ENCODE data around the gene CD300A.

CD300A gene

GRCh38 chr17:74455821-74456220 is 10.6 kb upstream of the CD300A start:
- DNase-seq = no peak

GRCh38 chr17:74457146-74457819 is 9.2 kb upstream of the CD300A start:
- DNase-seq = peak; percentile 45

GRCh38 chr17:74457820-74458166 is 8.6 kb upstream of the CD300A start:
- DNase-seq = no peak

GRCh38 chr17:74458835-74459234 is 7.6 kb upstream of the CD300A start:
- no peak for DNase-seq

GRCh38 chr17:74459622-74460021 is 6.8 kb upstream of the CD300A start:
- DNase-seq = no peak

- no peak for DNase-seq
Measured at GRCh38 chr17:74460241-74460640, 6.2 kb upstream of the CD300A start.

- no peak for DNase-seq
Measured at GRCh38 chr17:74460996-74461395, 5.4 kb upstream of the CD300A start.

- DNase-seq = no peak
Measured at GRCh38 chr17:74461611-74462010, 4.8 kb upstream of the CD300A start.

GRCh38 chr17:74464730-74465377 is 1.6 kb upstream of the CD300A start:
- no peak for DNase-seq

- no peak for DNase-seq
Measured at GRCh38 chr17:74465378-74466110, 890 bp upstream of the CD300A start.

GRCh38 chr17:74466828-74467184 is 372 bp downstream of the CD300A start:
- DNase-seq = no peak

- no peak for DNase-seq
Measured at GRCh38 chr17:74467221-74467951, 952 bp downstream of the CD300A start.

GRCh38 chr17:74471341-74471740 is 4.9 kb downstream of the CD300A start:
- no peak for DNase-seq

- DNase-seq = no peak
Measured at GRCh38 chr17:74472890-74473289, 6.5 kb downstream of the CD300A start.

GRCh38 chr17:74473294-74473693 is 6.9 kb downstream of the CD300A start:
- DNase-seq = no peak

- DNase-seq = no peak
Measured at GRCh38 chr17:74474043-74474792, 7.8 kb downstream of the CD300A start.

GRCh38 chr17:74475189-74475588 is 8.8 kb downstream of the CD300A start:
- DNase-seq = no peak

GRCh38 chr17:74477411-74477810 is 11.0 kb downstream of the CD300A start:
- DNase-seq = no peak

- DNase-seq = no peak
Measured at GRCh38 chr17:74478420-74479100, 12.1 kb downstream of the CD300A start.

GRCh38 chr17:74480290-74480689 is 13.9 kb downstream of the CD300A start:
- no peak for DNase-seq

- no peak for DNase-seq
Measured at GRCh38 chr17:74481621-74482020, 15.2 kb downstream of the CD300A start.

GRCh38 chr17:74484066-74484465 is 17.6 kb downstream of the CD300A start:
- no peak for DNase-seq

Measured in NCI-H1092 treated with DMSO at 0.1 percent for 48 hours (cell line).